HG03439 (cell line): ENCODE data around the gene KIF3A.
A peak's percentile ranks its signal among the peaks of the same experiment; 100 is the strongest.

ENCODE experiments used
- ATAC-seq: cut with Tn5 transposase; IDR thresholded peaks from one replicate; pipeline ENCODE4 v1.9.1; 2021; ENCODE audit warnings: mild to moderate bottlenecking, moderate library complexity; ENCODE audit not compliant: unreplicated experiment

KIF3A gene

GRCh38 chr5:132754947-132755346, 17.6 kb upstream of the KIF3A start:
- no peak for ATAC-seq

- ATAC-seq = no peak
These were observed 16.8 kb upstream of the KIF3A start for GRCh38 chr5:132754111-132754510.

GRCh38 chr5:132753135-132753987, 16.0 kb upstream of the KIF3A start:
- no peak for ATAC-seq

- no peak for ATAC-seq
These were observed 15.3 kb upstream of the KIF3A start for GRCh38 chr5:132752581-132753125.

GRCh38 chr5:132751971-132752580, 14.7 kb upstream of the KIF3A start:
- no peak for ATAC-seq

- ATAC-seq = peak; percentile 52
These were observed 14.1 kb upstream of the KIF3A start for GRCh38 chr5:132751444-132751843.

GRCh38 chr5:132750471-132751230, 13.3 kb upstream of the KIF3A start:
- ATAC-seq = no peak

GRCh38 chr5:132749506-132749905, 12.2 kb upstream of the KIF3A start:
- ATAC-seq = no peak

GRCh38 chr5:132748522-132749000, 11.2 kb upstream of the KIF3A start:
- ATAC-seq = no peak

GRCh38 chr5:132747616-132748440, 10.5 kb upstream of the KIF3A start:
- no peak for ATAC-seq

- no peak for ATAC-seq
These were observed 9.7 kb upstream of the KIF3A start, which contains the start of gene CCNI2 for GRCh38 chr5:132746954-132747615. Gene CCNI2 (plus strand): TSS chr5:132747426. CDS start chr5:132747496, 70 bp downstream.

- no peak for ATAC-seq
These were observed 9.2 kb upstream of the KIF3A start for GRCh38 chr5:132746592-132746953.

- ATAC-seq = no peak
These were observed 7.3 kb upstream of the KIF3A start for GRCh38 chr5:132744659-132745058.

- ATAC-seq = no peak
These were observed 5.3 kb upstream of the KIF3A start for GRCh38 chr5:132742626-132743025.

- ATAC-seq = no peak
These were observed 4.8 kb upstream of the KIF3A start for GRCh38 chr5:132742158-132742557.

- ATAC-seq = no peak
These were observed 1.9 kb upstream of the KIF3A start for GRCh38 chr5:132739232-132739631.

GRCh38 chr5:132737982-132738681, 786 bp upstream of the KIF3A start:
- no peak for ATAC-seq

GRCh38 chr5:132734687-132735086, 2.7 kb downstream of the KIF3A start:
- ATAC-seq = no peak

- ATAC-seq = no peak
These were observed 3.7 kb downstream of the KIF3A start for GRCh38 chr5:132733499-132734148.
